Thyroid gland (tissue), 4 donors: ENCODE results near the gene NKD1. TPM values are rescaled to one million over a fixed set of nuclear protein-coding genes. Genes with fewer than 3 reads are reported as not detected.

Experiments
- DNase-seq, 2 donors: peaks; one replicate each; pipeline ENCODE4 v3.0.0-alpha.2; 2019
- H3K27ac ChIP-seq, 3 donors: fragments of 200-600 bp; sonication (generic); 1 replicate in 2 of 3; 2 replicates in 1 of 3; pipeline ENCODE4 v1.5.1; 2016 to 2019; ENCODE audit warnings: mild to moderate bottlenecking in 1 of 3, moderate library complexity in 1 of 3
- H3K27me3 ChIP-seq: fragments of 200-600 bp; sonication (generic); one replicate; pipeline ENCODE4 v1.5.1; 2019
- H3K36me3 ChIP-seq, 2 donors: fragments of 200-600 bp; sonication (generic); one replicate each; pipeline ENCODE4 v1.5.1; 2016 to 2019
- H3K4me1 ChIP-seq, 2 donors: fragments of 200-600 bp; sonication (generic); one replicate each; pipeline ENCODE4 v1.5.1; 2017 to 2019
- H3K4me3 ChIP-seq, 3 donors: fragments of 200-600 bp; sonication (generic); replicated peaks in 1 of 3; 1 replicate in 2 of 3; 2 replicates in 1 of 3; pipeline ENCODE4 v1.5.1; 2016; ENCODE audit warnings: mild to moderate bottlenecking in 1 of 3
- H3K9me3 ChIP-seq: fragments of 200-600 bp; sonication (generic); one replicate; pipeline ENCODE4 v1.5.1; 2017
- CTCF ChIP-seq, 6 experiments: fragments of 200-600 bp in 3 of 6; fragments of 450-650 bp in 3 of 6; sonication (generic) in 3 of 6; IDR thresholded peaks; one replicate each; pipeline ENCODE4 v1.5.1; 2016 to 2019; ENCODE audit warnings: antibody characterized with exemption in 6 of 6, mild to moderate bottlenecking in 2 of 6, inconsistent platforms in 1 of 6, moderate library complexity in 1 of 6
- POLR2A ChIP-seq, 2 donors: fragments of 450-650 bp; IDR thresholded peaks; one replicate each; pipeline ENCODE4 v1.6.1; 2017; ENCODE audit warnings: antibody characterized with exemption in 2 of 2, mild to moderate bottlenecking in 2 of 2, moderate library complexity in 1 of 2
- WGBS, 2 donors: methylation state at CpG; one replicate each; pipeline ENCODE4 v1.1.5; 2017; 5-methylcytosine and 5-hydroxymethylcytosine counted together
- intact Hi-C: fragments of 100-400 bp; cut with DNase I; formaldehyde crosslinking; loops from one replicate; pipeline ENCODE4 v1.15.1; 2023
- total RNA-seq, 4 donors: library from RNA; depleted of rRNA; stranded (reverse); fragments of >200 nt; gene quantifications; one replicate each; pipeline ENCODE4 v1.2.3, GENCODE V29; 2016

NKD1 gene
- total RNA-seq, 4 donors from 2014 or later = 0.63 to 13.8 (median 1.1) TPM

GRCh38 chr16:50611995-50612848, 64.0 kb downstream of the NKD1 start:
- Histone ChIP-seq H3K4me1 (no peaks in the 10 kb centered on the region), H3K36me3 (no peaks in the 10 kb centered on the region), H3K27ac (no peak overlapping the region), H3K27me3 (no peaks in the 10 kb centered on the region), H3K9me3 (no peaks in the 10 kb centered on the region), H3K4me3 (no peak overlapping the region)
- WGBS, 2 donors = 91 to 95% methylated on average over 10 of the region's 10 CpGs
- intact Hi-C loops = no loop called here
- DNase-seq = no peak
- TF ChIP-seq POLR2A (IDR thresholded peaks at IDR 0.05) = no peak
- TF ChIP-seq CTCF (IDR thresholded peaks at IDR 0.05) = no peak

GRCh38 chr16:50612849-50613198, 64.6 kb downstream of the NKD1 start:
- Histone ChIP-seq H3K4me1 (no peaks in the 10 kb centered on the region), H3K9me3 (no peaks in the 10 kb centered on the region), H3K4me3 (no peak overlapping the region), H3K27me3 (no peaks in the 10 kb centered on the region), H3K27ac (no peak overlapping the region), H3K36me3 (no peaks in the 10 kb centered on the region)
- intact Hi-C loops = no loop called here
- TF ChIP-seq CTCF (IDR thresholded peaks at IDR 0.05) (no peak), POLR2A (IDR thresholded peaks at IDR 0.05) (no peak)
- DNase-seq = no peak
- WGBS, 2 donors = 91 to 93% methylated on average over 6 of the region's 6 CpGs

- H3K9me3 ChIP-seq = no peaks in the 10 kb centered on the region
- DNase-seq = no peak
- no peaks in the 10 kb centered on the region for H3K27me3 ChIP-seq
- no peak for TF ChIP-seq CTCF (IDR thresholded peaks at IDR 0.05)
- TF ChIP-seq POLR2A (IDR thresholded peaks at IDR 0.05) = no peak
- H3K36me3 ChIP-seq = no peaks in the 10 kb centered on the region
- H3K27ac ChIP-seq = no peak overlapping the region
- no peak overlapping the region for H3K4me3 ChIP-seq
- WGBS, 2 donors = 68 to 69% methylated on average over 18 to 20 of the region's 20 CpGs
- intact Hi-C loops = no loop called here
- no peaks in the 10 kb centered on the region for H3K4me1 ChIP-seq
These were observed 65.2 kb downstream of the NKD1 start for GRCh38 chr16:50613281-50613963.

GRCh38 chr16:50613964-50614474, 65.8 kb downstream of the NKD1 start:
- Histone ChIP-seq H3K9me3 (no peaks in the 10 kb centered on the region), H3K27ac (no peak overlapping the region), H3K27me3 (no peaks in the 10 kb centered on the region), H3K4me1 (no peaks in the 10 kb centered on the region), H3K36me3 (no peaks in the 10 kb centered on the region), H3K4me3 (no peak overlapping the region)
- intact Hi-C loops = no loop called here
- no peak for DNase-seq
- WGBS, 2 donors = 83 to 85% methylated on average over 7 of the region's 7 CpGs
- TF ChIP-seq CTCF (IDR thresholded peaks at IDR 0.05) (no peak), POLR2A (IDR thresholded peaks at IDR 0.05) (no peak)
